ENCODE data around the gene ZNF467. TPM values are rescaled to one million over a fixed set of nuclear protein-coding genes. Genes with fewer than 3 reads are reported as not detected.

ZNF467 gene
- total and polyA plus RNA-seq, 3 donors from 2014 or later = 2.4 to 3.3 (median 2.9) TPM

GRCh38 chr7:149820622-149821190 lies 47.3 kb upstream of the ZNF467 start:
- H3K27me3 ChIP-seq = no peaks in the 10 kb centered on the region
- H3K4me1 ChIP-seq = no peaks in the 10 kb centered on the region
- no peaks in the 10 kb centered on the region for H3K9me3 ChIP-seq
- H3K36me3 ChIP-seq (ENCODE audit: low read depth, missing control alignments) = no peaks in the 10 kb centered on the region
- intact Hi-C loops (cut with DNase I; ENCODE audit: low total_unique reads) = no loop called here
- no peak for DNase-seq
- no peak overlapping the region for H3K27ac ChIP-seq
- WGBS, 2 donors = 90 to 93% methylated on average over 4 to 17 of the region's 17 CpGs
- TF ChIP-seq CTCF (IDR thresholded peaks at IDR 0.05) = no peak
- no peak for TF ChIP-seq POLR2A (IDR thresholded peaks at IDR 0.05)
- H3K4me3 ChIP-seq = no peak overlapping the region

- Histone ChIP-seq H3K4me3 (no peak overlapping the region), H3K9me3 (no peaks in the 10 kb centered on the region), H3K36me3 (ENCODE audit: low read depth, missing control alignments) (no peaks in the 10 kb centered on the region), H3K27me3 (no peaks in the 10 kb centered on the region), H3K27ac (no peak overlapping the region), H3K4me1 (no peaks in the 10 kb centered on the region)
- DNase-seq = no peak
- TF ChIP-seq CTCF (IDR thresholded peaks at IDR 0.05) (no peak), POLR2A (IDR thresholded peaks at IDR 0.05) (no peak)
- intact Hi-C loops (cut with DNase I; ENCODE audit: low total_unique reads) = no loop called here
- 84 to 87% methylated on average over 6 to 7 of the region's 7 CpGs for WGBS, 2 donors
Measured at GRCh38 chr7:149819961-149820340, 46.6 kb upstream of the ZNF467 start.

- WGBS, 2 donors = 80 to 94% methylated on average over 5 to 28 of the region's 28 CpGs
- intact Hi-C loops (cut with DNase I; ENCODE audit: low total_unique reads) = no loop called here
- TF ChIP-seq CTCF (IDR thresholded peaks at IDR 0.05) = no peak
- no peak for TF ChIP-seq POLR2A (IDR thresholded peaks at IDR 0.05)
Measured at GRCh38 chr7:149819141-149819960, 46.0 kb upstream of the ZNF467 start.

GRCh38 chr7:149818536-149818840 lies 45.1 kb upstream of the ZNF467 start:
- H3K27me3 ChIP-seq = no peaks in the 10 kb centered on the region
- no peaks in the 10 kb centered on the region for H3K4me1 ChIP-seq
- TF ChIP-seq POLR2A (IDR thresholded peaks at IDR 0.05) (no peak), CTCF (IDR thresholded peaks at IDR 0.05) (no peak)
- no peak overlapping the region for H3K4me3 ChIP-seq
- intact Hi-C loops (cut with DNase I; ENCODE audit: low total_unique reads) = no loop called here
- no peaks in the 10 kb centered on the region for H3K9me3 ChIP-seq
- H3K27ac ChIP-seq = no peak overlapping the region
- no peak for DNase-seq
- 90 to 98% methylated on average over 7 to 9 of the region's 9 CpGs for WGBS, 2 donors
- no peaks in the 10 kb centered on the region for H3K36me3 ChIP-seq (ENCODE audit: low read depth, missing control alignments)

More at GRCh38 chr7:149819141-149819960, 46.0 kb upstream of the ZNF467 start:
- DNase-seq = no peak
- no peak overlapping the region for H3K4me3 ChIP-seq
- H3K36me3 ChIP-seq (ENCODE audit: low read depth, missing control alignments) = no peaks in the 10 kb centered on the region
- no peaks in the 10 kb centered on the region for H3K9me3 ChIP-seq
- H3K27ac ChIP-seq = no peak overlapping the region
- H3K27me3 ChIP-seq = no peaks in the 10 kb centered on the region
- no peaks in the 10 kb centered on the region for H3K4me1 ChIP-seq

Measured in testis (tissue), 3 donors.